Measurements from ENCODE around the gene SUSD3.

SUSD3 gene

GRCh38 chr9:93123561-93124283, 65.2 kb downstream of the SUSD3 start:
- no peak for DNase-seq (ENCODE audit: low read depth in 2 of 2)

- DNase-seq (ENCODE audit: low read depth in 2 of 2), result no peak
Observed at GRCh38 chr9:93124793-93125192, 66.3 kb downstream of the SUSD3 start.

- no peak for DNase-seq (ENCODE audit: low read depth in 2 of 2)
Observed at GRCh38 chr9:93125331-93125894, 66.9 kb downstream of the SUSD3 start.

- no peak for DNase-seq (ENCODE audit: low read depth in 2 of 2)
Observed at GRCh38 chr9:93126151-93126781, 67.8 kb downstream of the SUSD3 start.

- DNase-seq (ENCODE audit: low read depth in 2 of 2), result no peak
Observed at GRCh38 chr9:93126825-93127368, 68.4 kb downstream of the SUSD3 start.

GRCh38 chr9:93127395-93127911, 69.0 kb downstream of the SUSD3 start:
- DNase-seq (ENCODE audit: low read depth in 2 of 2), result no peak

GRCh38 chr9:93128011-93128714, 69.7 kb downstream of the SUSD3 start:
- no peak for DNase-seq (ENCODE audit: low read depth in 2 of 2)

GRCh38 chr9:93128715-93129224, 70.3 kb downstream of the SUSD3 start:
- DNase-seq (ENCODE audit: low read depth in 2 of 2), result no peak

GRCh38 chr9:93129286-93129685, 70.8 kb downstream of the SUSD3 start:
- DNase-seq (ENCODE audit: low read depth in 2 of 2), result no peak

GRCh38 chr9:93129691-93130500, 71.4 kb downstream of the SUSD3 start:
- DNase-seq (ENCODE audit: low read depth in 2 of 2), result no peak

- no peak for DNase-seq (ENCODE audit: low read depth in 2 of 2)
Observed at GRCh38 chr9:93130861-93131481, 72.5 kb downstream of the SUSD3 start.

GRCh38 chr9:93131599-93132286, 73.2 kb downstream of the SUSD3 start:
- DNase-seq (ENCODE audit: low read depth in 2 of 2), result no peak

- no peak for DNase-seq (ENCODE audit: low read depth in 2 of 2)
Observed at GRCh38 chr9:93132287-93132927, 73.9 kb downstream of the SUSD3 start.

- no peak for DNase-seq (ENCODE audit: low read depth in 2 of 2)
Observed at GRCh38 chr9:93132946-93133680, 74.6 kb downstream of the SUSD3 start.

- peak in 1 of 2 experiments; percentile 12 for DNase-seq (ENCODE audit: low read depth in 2 of 2)
Observed at GRCh38 chr9:93133681-93134014, 75.1 kb downstream of the SUSD3 start.

GRCh38 chr9:93134015-93134739, 75.7 kb downstream of the SUSD3 start, which contains the start of gene NINJ1:
Gene NINJ1, minus strand, starts transcription at chr9:93134251. Its CDS starts 34 bp downstream, at chr9:93134217.
- peak; percentile 15 to 16 for DNase-seq (ENCODE audit: low read depth in 2 of 2)
